ENCODE measurements around the gene SECISBP2L.

DNA sequence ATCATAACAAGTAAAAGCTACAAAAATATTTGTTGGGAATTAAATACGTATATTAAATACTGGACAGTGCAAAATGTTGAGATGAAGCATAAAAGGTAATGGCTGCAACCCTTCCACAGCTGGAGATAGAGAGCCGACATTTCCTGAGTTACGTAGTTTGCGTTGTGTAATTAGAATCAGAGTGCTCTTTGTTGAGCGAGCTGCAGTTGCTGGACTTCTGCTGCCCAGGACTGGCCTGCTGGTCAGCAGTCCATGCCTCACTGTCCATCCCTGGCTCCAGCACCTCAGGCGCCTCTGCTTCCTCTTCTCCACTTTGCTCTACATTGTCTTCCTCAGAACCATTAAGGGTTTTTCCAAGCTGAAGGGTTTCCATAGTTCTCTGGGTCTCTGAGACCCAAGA, 54.1 kb downstream of the SECISBP2L start:
- no peak for TF ChIP-seq CEBPB (IDR thresholded peaks at IDR 0.05)
- TF ChIP-seq EP300 (IDR thresholded peaks at IDR 0.05; ENCODE audit: borderline replicate concordance) = no peak
- TF ChIP-seq, protein P1, sequence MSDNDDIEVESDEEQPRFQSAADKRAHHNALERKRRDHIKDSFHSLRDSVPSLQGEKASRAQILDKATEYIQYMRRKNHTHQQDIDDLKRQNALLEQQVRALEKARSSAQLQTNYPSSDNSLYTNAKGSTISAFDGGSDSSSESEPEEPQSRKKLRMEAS (IDR thresholded peaks at IDR 0.05) = no peak
- TF ChIP-seq, protein P2, sequence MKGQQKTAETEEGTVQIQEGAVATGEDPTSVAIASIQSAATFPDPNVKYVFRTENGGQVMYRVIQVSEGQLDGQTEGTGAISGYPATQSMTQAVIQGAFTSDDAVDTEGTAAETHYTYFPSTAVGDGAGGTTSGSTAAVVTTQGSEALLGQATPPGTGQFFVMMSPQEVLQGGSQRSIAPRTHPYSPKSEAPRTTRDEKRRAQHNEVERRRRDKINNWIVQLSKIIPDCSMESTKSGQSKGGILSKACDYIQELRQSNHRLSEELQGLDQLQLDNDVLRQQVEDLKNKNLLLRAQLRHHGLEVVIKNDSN (IDR thresholded peaks at IDR 0.05) = no peak
- TF ChIP-seq TAF1 (IDR thresholded peaks at IDR 0.05; ENCODE audit: low read depth) = no peak
- TF ChIP-seq FOXM1 (IDR thresholded peaks at IDR 0.05; ENCODE audit: borderline replicate concordance, low read depth) = no peak
- no peak for TF ChIP-seq YY1 (IDR thresholded peaks at IDR 0.05; ENCODE audit: low read depth)
- no peak for TF ChIP-seq NFIC (IDR thresholded peaks at IDR 0.05)
- no peak for TF ChIP-seq TEAD4 (IDR thresholded peaks at IDR 0.05)
- no peak for TF ChIP-seq RAD21 (IDR thresholded peaks at IDR 0.05; ENCODE audit: low read depth)
- TF ChIP-seq, protein P3, sequence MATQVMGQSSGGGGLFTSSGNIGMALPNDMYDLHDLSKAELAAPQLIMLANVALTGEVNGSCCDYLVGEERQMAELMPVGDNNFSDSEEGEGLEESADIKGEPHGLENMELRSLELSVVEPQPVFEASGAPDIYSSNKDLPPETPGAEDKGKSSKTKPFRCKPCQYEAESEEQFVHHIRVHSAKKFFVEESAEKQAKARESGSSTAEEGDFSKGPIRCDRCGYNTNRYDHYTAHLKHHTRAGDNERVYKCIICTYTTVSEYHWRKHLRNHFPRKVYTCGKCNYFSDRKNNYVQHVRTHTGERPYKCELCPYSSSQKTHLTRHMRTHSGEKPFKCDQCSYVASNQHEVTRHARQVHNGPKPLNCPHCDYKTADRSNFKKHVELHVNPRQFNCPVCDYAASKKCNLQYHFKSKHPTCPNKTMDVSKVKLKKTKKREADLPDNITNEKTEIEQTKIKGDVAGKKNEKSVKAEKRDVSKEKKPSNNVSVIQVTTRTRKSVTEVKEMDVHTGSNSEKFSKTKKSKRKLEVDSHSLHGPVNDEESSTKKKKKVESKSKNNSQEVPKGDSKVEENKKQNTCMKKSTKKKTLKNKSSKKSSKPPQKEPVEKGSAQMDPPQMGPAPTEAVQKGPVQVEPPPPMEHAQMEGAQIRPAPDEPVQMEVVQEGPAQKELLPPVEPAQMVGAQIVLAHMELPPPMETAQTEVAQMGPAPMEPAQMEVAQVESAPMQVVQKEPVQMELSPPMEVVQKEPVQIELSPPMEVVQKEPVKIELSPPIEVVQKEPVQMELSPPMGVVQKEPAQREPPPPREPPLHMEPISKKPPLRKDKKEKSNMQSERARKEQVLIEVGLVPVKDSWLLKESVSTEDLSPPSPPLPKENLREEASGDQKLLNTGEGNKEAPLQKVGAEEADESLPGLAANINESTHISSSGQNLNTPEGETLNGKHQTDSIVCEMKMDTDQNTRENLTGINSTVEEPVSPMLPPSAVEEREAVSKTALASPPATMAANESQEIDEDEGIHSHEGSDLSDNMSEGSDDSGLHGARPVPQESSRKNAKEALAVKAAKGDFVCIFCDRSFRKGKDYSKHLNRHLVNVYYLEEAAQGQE (IDR thresholded peaks at IDR 0.05; ENCODE audit: low read depth) = no peak
- TF ChIP-seq TCF12 (IDR thresholded peaks at IDR 0.05; ENCODE audit: low read depth) = no peak
- TF ChIP-seq ZBTB7A (IDR thresholded peaks at IDR 0.05; ENCODE audit: low read depth) = no peak
- no peak for TF ChIP-seq EGR1 (IDR thresholded peaks at IDR 0.05)
